Stimulated activated CD8-positive, alpha-beta memory T cell treated with anti-CD3 and anti-CD28 coated beads, Interleukin-15, amount 100 ng/mL, for 1 hour (primary cell): Measurements from ENCODE around the gene KIF3B.
A peak's percentile ranks its signal among the peaks of the same experiment; 100 is the strongest.
"Not testable (repeated sequence)": the region's sequence is repeated elsewhere in the genome, so short reads cannot be mapped to it uniquely, and the experiment has no call there.

Source experiments
- DNase-seq: peaks from one replicate; pipeline ENCODE4 v3.0.0-alpha.2; 2020; ENCODE audit warnings: low read depth

KIF3B gene

GRCh38 chr20:32248043-32248442 is 29.4 kb upstream of the KIF3B start:
- no peak for DNase-seq

- DNase-seq = no peak
These were observed 28.3 kb upstream of the KIF3B start for GRCh38 chr20:32249030-32249738.

DNA sequence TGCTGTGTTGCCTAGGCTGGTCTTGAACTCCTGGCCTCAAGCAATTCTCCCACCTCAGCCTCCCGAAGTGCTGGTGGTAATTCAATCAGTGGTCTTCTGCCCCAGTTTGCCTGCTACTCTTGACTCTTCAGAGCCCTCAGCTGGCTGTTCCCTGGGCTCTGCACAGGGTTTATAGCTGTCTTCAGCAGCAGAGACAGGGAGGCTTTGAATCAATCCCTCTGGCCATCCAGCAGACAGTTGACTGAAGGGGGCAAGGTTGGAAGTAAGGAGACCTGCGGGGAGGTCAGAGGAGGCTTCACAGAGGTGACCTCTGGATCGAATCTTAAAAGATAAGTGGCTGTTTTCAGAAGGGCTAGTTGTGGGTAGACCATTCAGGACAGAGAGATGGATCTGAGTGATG is 26.0 kb upstream of the KIF3B start:
- no peak for DNase-seq

DNA sequence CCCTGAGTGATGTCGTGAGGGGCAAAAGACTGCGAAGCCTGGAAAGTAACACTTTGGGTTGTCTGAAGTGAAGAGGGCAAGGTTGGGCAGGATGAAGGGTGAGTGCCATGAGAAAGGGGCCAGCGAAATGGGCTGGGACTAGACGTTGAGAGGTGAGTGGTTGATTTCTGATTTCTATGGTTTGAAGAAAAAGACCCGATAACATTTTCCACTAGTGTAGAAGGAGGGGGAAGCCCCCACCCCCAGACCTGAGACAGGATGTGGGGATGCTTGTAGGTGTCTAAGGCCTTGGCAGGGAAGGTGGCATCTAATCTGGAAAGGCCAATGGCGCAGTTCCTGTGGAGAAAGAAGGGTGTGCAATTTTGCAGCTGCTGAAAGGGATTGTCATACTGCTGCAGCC is 25.3 kb upstream of the KIF3B start:
- peak; percentile 21 for DNase-seq

GRCh38 chr20:32260973-32261372 is 16.5 kb upstream of the KIF3B start:
- DNase-seq = not testable (repeated sequence)

- DNase-seq = no peak
These were observed 15.8 kb upstream of the KIF3B start for GRCh38 chr20:32261644-32262043.

GRCh38 chr20:32263398-32263954 is 14.0 kb upstream of the KIF3B start:
- DNase-seq = no peak

GRCh38 chr20:32271620-32272019 is 5.8 kb upstream of the KIF3B start:
- DNase-seq = no peak

GRCh38 chr20:32274359-32274758 is 3.1 kb upstream of the KIF3B start:
- no peak for DNase-seq

DNA sequence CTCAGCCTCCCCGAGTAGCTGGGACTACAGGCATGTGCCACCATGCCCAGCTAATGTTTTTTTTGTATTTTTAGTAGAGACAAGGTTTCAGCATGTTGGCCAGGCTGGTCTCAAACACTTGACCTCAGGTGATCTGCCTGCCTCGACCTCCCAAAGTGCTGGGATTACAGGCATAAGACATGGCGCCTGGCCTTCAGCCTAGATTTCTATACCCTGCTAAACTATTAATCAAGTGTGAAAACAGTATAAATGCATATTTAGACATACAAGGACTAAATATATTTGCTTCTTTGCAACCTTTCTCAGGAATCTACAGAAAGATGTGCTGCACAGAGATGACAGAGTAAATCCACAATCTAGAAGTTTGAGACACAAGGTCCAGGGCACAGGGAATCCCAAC is 2.3 kb upstream of the KIF3B start:
- not testable (repeated sequence) for DNase-seq

DNA sequence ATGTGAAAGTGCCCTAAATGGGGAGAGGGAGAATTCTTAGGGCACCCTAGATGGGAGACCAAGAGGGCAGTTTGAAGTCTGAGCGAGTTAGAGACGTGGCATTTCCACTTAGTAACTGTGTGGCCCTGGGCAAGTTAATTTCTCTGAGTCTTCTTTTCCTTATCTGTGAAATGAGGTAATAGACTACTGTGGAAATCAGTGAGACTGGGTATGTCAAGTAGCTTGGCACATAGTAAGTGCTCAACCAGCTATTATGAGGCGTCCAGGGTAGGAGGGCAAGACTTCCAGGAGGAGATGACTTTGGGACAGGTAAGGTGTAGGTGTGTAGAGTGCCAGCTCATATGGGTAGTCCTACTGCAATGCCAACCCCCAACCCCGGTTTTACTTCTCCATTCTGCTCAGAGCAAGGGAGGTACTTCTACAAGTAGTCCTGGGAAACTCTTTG is 770 bp downstream of the KIF3B start:
- no peak for DNase-seq

DNA sequence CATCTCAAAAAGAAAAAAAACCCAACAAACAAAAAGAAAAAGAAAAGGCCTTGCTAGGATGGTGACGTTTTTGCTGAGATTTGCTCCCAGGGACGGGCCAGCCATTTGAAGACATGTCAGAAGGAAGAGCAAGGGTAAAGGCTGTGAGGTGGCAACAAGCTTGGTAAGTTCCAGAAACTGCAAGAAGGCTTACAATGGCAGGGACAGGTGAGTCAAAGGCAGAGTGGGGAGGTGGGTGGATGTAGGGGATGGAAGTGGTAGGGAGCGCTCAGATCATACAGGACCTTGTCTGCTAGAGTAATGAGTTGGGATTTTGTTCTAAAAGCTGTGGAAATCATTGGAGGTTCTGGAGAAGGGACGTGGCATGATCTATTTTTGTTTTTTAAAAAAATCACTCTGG is 4.3 kb downstream of the KIF3B start:
- DNase-seq = no peak

DNA sequence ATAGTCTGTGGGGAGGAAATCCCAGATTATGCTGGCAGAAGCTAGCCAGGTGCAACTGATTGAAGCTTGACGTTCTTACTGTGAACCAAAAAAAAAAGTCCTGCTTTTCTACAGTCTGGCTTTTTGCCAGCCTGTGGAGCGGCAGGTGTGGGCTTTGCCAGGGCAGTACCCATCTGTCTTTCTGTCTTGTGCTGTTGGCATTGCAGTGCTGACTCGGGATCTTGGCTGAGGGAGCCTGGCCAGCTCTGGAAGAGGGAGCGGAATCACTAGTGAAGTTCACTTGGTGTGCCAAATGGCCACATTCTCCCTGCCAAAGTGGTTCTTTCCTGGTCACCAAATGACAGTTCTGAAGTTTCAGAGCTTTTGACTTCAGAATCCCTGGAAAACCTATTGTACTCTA is 5.0 kb downstream of the KIF3B start:
- no peak for DNase-seq

- DNase-seq = no peak
These were observed 7.7 kb downstream of the KIF3B start for GRCh38 chr20:32285082-32285620.

DNA sequence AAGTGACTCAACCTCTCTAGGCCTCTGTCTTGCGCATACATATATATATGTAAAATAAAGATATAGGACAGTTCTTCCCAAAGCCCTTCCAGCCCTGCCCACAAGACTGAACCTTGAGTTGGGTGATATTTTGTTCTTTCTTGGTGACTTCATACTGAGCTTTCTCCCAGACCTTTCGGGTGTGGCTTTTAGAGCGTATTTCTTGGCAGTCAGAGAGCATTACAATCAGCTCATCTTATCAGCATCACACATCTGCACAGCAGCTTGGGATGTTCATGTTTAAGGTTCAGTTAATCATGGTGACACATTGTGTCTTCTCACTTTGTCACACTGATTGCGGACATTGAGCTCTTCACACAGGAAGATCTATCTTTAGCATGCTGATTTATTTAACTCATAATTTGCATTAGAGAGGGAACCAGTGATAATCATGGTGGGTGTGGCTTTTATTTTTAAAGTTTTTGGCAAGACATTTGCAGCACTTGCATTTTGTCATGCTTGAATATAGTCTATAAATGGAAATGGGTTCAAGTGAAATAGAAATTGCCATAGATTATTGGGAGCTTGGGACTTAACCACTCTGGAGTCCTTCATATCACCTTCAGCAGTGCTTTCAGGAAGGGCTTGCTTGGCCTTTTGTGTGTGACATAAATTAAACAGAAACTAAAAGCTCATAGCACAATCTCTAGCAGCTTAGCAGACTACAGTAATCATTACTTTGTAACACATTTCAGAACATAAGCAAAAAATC is 8.3 kb downstream of the KIF3B start:
- no peak for DNase-seq

DNA sequence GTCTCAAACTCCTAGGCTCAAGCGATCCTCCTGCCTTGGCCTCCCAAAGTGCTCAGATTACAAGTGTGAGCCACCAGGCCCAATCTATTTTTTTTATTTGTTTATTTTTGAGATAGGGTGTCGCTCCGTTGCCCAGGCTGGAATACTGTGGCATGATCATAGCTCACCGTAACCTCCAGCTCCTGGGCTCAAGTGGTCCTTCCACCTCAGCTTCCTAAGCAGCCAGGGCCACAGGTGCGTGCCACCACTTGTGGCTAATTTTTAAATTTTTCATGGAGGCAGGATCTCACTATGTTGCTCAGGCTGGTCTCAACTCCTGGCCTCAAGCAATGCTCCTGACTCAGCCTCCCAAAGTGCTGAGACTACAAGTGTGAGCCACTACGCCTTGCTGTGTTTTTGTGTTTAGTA is 9.8 kb downstream of the KIF3B start:
- DNase-seq = no peak

GRCh38 chr20:32288225-32288849 is 10.9 kb downstream of the KIF3B start:
- no peak for DNase-seq

GRCh38 chr20:32289299-32289660 is 11.8 kb downstream of the KIF3B start:
- not testable (repeated sequence) for DNase-seq

GRCh38 chr20:32289661-32290431 is 12.4 kb downstream of the KIF3B start:
- no peak for DNase-seq

GRCh38 chr20:32291166-32291565 is 13.7 kb downstream of the KIF3B start:
- no peak for DNase-seq

- no peak for DNase-seq
These were observed 15.1 kb downstream of the KIF3B start for GRCh38 chr20:32292548-32292947.

DNA sequence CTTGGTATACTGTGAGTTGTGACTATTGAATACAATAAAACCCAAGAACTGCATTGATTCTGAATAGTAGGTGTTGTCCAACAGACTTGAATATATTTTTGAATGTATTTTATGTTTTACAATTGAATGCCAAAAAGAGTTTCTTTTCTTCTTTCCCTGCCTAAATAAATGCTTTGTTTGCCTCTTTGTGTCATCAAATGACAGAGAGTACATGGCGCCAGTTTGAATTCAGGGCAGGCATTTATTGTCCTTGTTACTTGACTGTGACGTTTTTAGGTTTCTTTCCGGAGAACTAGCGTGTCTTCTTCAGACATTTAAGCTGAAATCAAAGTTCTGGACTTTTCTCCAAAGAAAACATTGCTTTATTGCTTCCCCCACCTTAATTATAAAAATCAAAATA is 16.6 kb downstream of the KIF3B start:
- no peak for DNase-seq
